GM12878 (cell line): ENCODE results near the gene ZNF32. TPM values are rescaled to one million over a fixed set of nuclear protein-coding genes. Genes with fewer than 3 reads are reported as not detected.

Experiments
- ATAC-seq: fragments of 200-7000 bp; cut with Tn5 transposase; 3 replicates; pipeline ENCODE4 v1.9.1; 2020; ENCODE audit warnings: mild to moderate bottlenecking, moderate library complexity
- BruUV-seq: library from RNA; stranded (reverse); fragments of 400-500 nt; replicated peaks from 2 replicates; lab custom pipeline; 2021; lab: Mats Ljungman, UMichigan
- CTCF ChIA-PET: fragments of 300-600 bp; sonication (Branson Sonifier 250); formaldehyde crosslinking; extraction: SDS; loops from one replicate; lab custom pipeline; 2021; ENCODE audit warnings: inconsistent platforms; lab: Yijun Ruan, JAX
- POLR2A ChIA-PET: fragments of 350-600 bp; formaldehyde crosslinking; extraction: SDS; loops from one replicate; lab custom pipeline; 2021; ENCODE audit warnings: inconsistent platforms; lab: Charles Lee
- RAD21 ChIA-PET: fragments of 300-600 bp; sonication (Branson Sonifier 250); formaldehyde crosslinking; loops from one replicate; lab custom pipeline; 2023; ENCODE audit warnings: antibody characterized with exemption; ENCODE audit not compliant: unreplicated experiment; lab: Charles Lee
- SMC1A ChIA-PET: fragments of 300-600 bp; sonication (Branson Sonifier 250); formaldehyde crosslinking; loops from one replicate; lab custom pipeline; 2023; ENCODE audit not compliant: unreplicated experiment, uncharacterized antibody; lab: Charles Lee
- DNase-seq: peaks from one replicate; pipeline ENCODE4 v3.0.0-alpha.2; 2011; ENCODE audit warnings: low read depth, low spot score
- FAIRE-seq: peaks from 3 replicates; lab custom pipeline; 2011; peaks lifted over from hg19 to GRCh38; lab: Jason Lieb, UNC
- H2AFZ ChIP-seq: 2 replicates; pipeline ENCODE4 v1.6.0; 2011; ENCODE audit warnings: low read depth, low read length, control low read depth; ENCODE audit not compliant: control insufficient read depth
- H3K27ac ChIP-seq: 2 replicates; pipeline ENCODE4 v1.5.1; 2011; ENCODE audit warnings: control low read depth; ENCODE audit not compliant: control insufficient read depth, insufficient read depth
- H3K27me3 ChIP-seq, 2 experiments: replicated peaks in 1 of 2; 2 replicates each; pipeline versions ENCODE4 v1.6.0 to v1.6.1; 2011; ENCODE audit warnings: low read length in 1 of 2; ENCODE audit not compliant: control insufficient read depth in 2 of 2, insufficient read depth in 2 of 2
- H3K36me3 ChIP-seq, 2 experiments: 2 replicates each; pipeline ENCODE4 v1.5.1; 2011; ENCODE audit warnings: low read length in 1 of 2; ENCODE audit not compliant: control insufficient read depth in 2 of 2, insufficient read depth in 2 of 2
- H3K4me1 ChIP-seq: 2 replicates; pipeline ENCODE4 v1.6.1; 2011; ENCODE audit warnings: mild to moderate bottlenecking, low read length, moderate library complexity, mixed read lengths; ENCODE audit not compliant: control insufficient read depth, insufficient read depth
- H3K4me2 ChIP-seq: 2 replicates; pipeline ENCODE4 v1.6.0; 2011; ENCODE audit warnings: control low read depth; ENCODE audit not compliant: control insufficient read depth, insufficient read depth
- H3K4me3 ChIP-seq: fragments of 200-600 bp; sonication (generic); 2 replicates; pipeline ENCODE4 v1.5.1; 2016
- H3K79me2 ChIP-seq: 2 replicates; pipeline ENCODE4 v1.6.0; 2011; ENCODE audit warnings: low read length; ENCODE audit not compliant: control insufficient read depth, insufficient read depth
- H3K9ac ChIP-seq: 2 replicates; pipeline ENCODE4 v1.8.0; 2011; ENCODE audit warnings: low read length, control low read depth, mixed read lengths; ENCODE audit not compliant: control insufficient read depth, insufficient read depth
- H3K9me3 ChIP-seq: replicated peaks from 3 replicates; pipeline ENCODE4 v1.5.1; 2011; ENCODE audit warnings: mild to moderate bottlenecking, low read length; ENCODE audit not compliant: control insufficient read depth, insufficient read depth
- H4K20me1 ChIP-seq: 2 replicates; pipeline ENCODE4 v1.6.0; 2011; ENCODE audit not compliant: control insufficient read depth, insufficient read depth
- FOXM1 ChIP-seq: IDR thresholded peaks from 2 replicates; pipeline ENCODE4 v1.6.1; 2012; ENCODE audit warnings: low read depth, mild to moderate bottlenecking, inconsistent platforms, low read length, moderate library complexity
- HDAC2 ChIP-seq: fragments of 200-600 bp; sonication (generic); IDR thresholded peaks from 2 replicates; pipeline ENCODE4 v1.6.1; 2017
- HDAC6 ChIP-seq: fragments of 200-600 bp; sonication (generic); IDR thresholded peaks from one replicate; pipeline ENCODE4 v1.8.0; 2017; ENCODE audit warnings: antibody characterized with exemption; ENCODE audit not compliant: unreplicated experiment
- NRF1 ChIP-seq: conservative IDR thresholded peaks from 2 replicates; pipeline ENCODE4 v1.6.1; 2011; ENCODE audit warnings: mild to moderate bottlenecking, low read depth, low read length, improper control_type of control experiment
- RB1 ChIP-seq: fragments of 450-650 bp; formaldehyde crosslinking; IDR thresholded peaks from 2 replicates; pipeline ENCODE4 v1.6.1; 2017; ENCODE audit warnings: mild to moderate bottlenecking, borderline replicate concordance
- SKIL ChIP-seq: fragments of 450-650 bp; IDR thresholded peaks from 2 replicates; pipeline ENCODE4 v1.6.1; 2017; ENCODE audit warnings: mild to moderate bottlenecking, low read depth, inconsistent platforms; ENCODE audit not compliant: poor library complexity, severe bottlenecking
- STAT1 ChIP-seq: fragments of 450-650 bp; conservative IDR thresholded peaks from 2 replicates; pipeline ENCODE4 v1.6.1; 2014; ENCODE audit warnings: antibody characterized with exemption, mild to moderate bottlenecking
- WRNIP1 ChIP-seq: IDR thresholded peaks from 2 replicates; pipeline ENCODE4 v1.6.1; 2011; ENCODE audit warnings: low read depth, low read length, improper control_type of control experiment, borderline replicate concordance
- ZBTB4 ChIP-seq: fragments of 450-650 bp; formaldehyde crosslinking; IDR thresholded peaks from 2 replicates; pipeline ENCODE4 v1.4.0; 2022; ENCODE audit warnings: mild to moderate bottlenecking, moderate library complexity
- ZBTB40 ChIP-seq: fragments of 450-650 bp; IDR thresholded peaks from 2 replicates; pipeline ENCODE4 v1.6.1; 2016; ENCODE audit warnings: mild to moderate bottlenecking, moderate library complexity, borderline replicate concordance
- WGBS: methylation state at CpG from one replicate; pipeline ENCODE4 v1.1.6; 2016; ENCODE audit warnings: low lambda C conversion rate; ENCODE audit not compliant: insufficient replicate concordance, insufficient coverage; ENCODE audit errors: missing lambda C conversion rate; 5-methylcytosine and 5-hydroxymethylcytosine counted together
- in situ Hi-C: fragments of 300-500 bp; cut with MboI; formaldehyde crosslinking; loops from 9 replicates; pipeline ENCODE4 v1.14.3; 2018; ENCODE audit warnings: mixed read lengths
- intact Hi-C: fragments of 100-400 bp; cut with micrococcal nuclease; formaldehyde crosslinking; loops from one replicate; pipeline ENCODE4 v1.14.2; 2022; ENCODE audit not compliant: unreplicated experiment
- polyA plus RNA-seq, 11 experiments: library from polyadenylated mRNA; depleted of rRNA in 4 of 11; unstranded in 6 of 11; stranded (reverse) in 5 of 11; fragments of >200 nt; fragmentation: Nextera tagmentation in 4 of 11; fragmentation: Illumina TruSeq in 1 of 11; extraction: Ambion mirVana in 4 of 11; extraction: Trizol in 1 of 11; gene quantifications; 1 replicate in 1 of 11; 2 replicates in 10 of 11; pipeline versions ENCODE4 v1.2.1 to v1.2.3, GENCODE V29; 2011 to 2016; ENCODE audit warnings: inconsistent platforms in 2 of 11, missing spikeins in 2 of 11, low read depth in 1 of 11
- total RNA-seq, 4 experiments: library from RNA; depleted of rRNA in 3 of 4; stranded (reverse); fragments of >200 nt in 3 of 4; fragmentation: Illumina TruSeq in 1 of 4; extraction: Trizol in 1 of 4; gene quantifications; 2 replicates each; pipeline versions ENCODE4 v1.2.1 to v1.2.3, GENCODE V29; 2013 to 2021

ZNF32 gene
- total and polyA plus RNA-seq, 10 of the 15 experiments (the other 5 are each of a cell fraction or from before 2014, with no cell fraction given), result 1.9 to 23.0 (median 3.4) TPM

GRCh38 chr10:43595739-43596298 lies 52.9 kb downstream of the ZNF32 start (continued):
- TF ChIP-seq HDAC6 (no peak), NRF1 (no peak), ZBTB4 (CRISPR knock-in tag) (no peak)
- TF ChIP-seq, all 136 proteins: peak for 29

GRCh38 chr10:43594944-43595589 lies 53.6 kb downstream of the ZNF32 start:
- in situ Hi-C loops (no loop called here), intact Hi-C loops (loop anchor here (5.0 kb wide), 1 partner anchor 188 kb away; the partner anchor contains the start of gene HNRNPF)
- POLR2A ChIA-PET, result interaction anchor here (0.6 to 1.0 kb wide), 2 partner anchors 13 to 54 kb away, joined by 3 read pairs; no protein-coding TSS in a partner anchor
- peak overlapping the region; percentile 31 for H2AFZ ChIP-seq
- DNase-seq, result peak; percentile 84
- CTCF ChIA-PET, result interaction anchor here (1.0 to 1.5 kb wide), 7 partner anchors 9 to 77 kb away, joined by 3 to 4 read pairs (median 3); no protein-coding TSS in a partner anchor
- ATAC-seq, result peak; percentile 95
- SMC1A ChIA-PET, result interaction anchor here (0.7 to 2.5 kb wide), 6 partner anchors 9 to 54 kb away, joined by 3 to 18 read pairs (median 5); partner anchors contain the start of genes ZNF32 and ZNF485
- peaks cover 8% of the 10 kb centered on the region for H3K9me3 ChIP-seq
- FAIRE-seq, result peak; percentile 93
- H4K20me1 ChIP-seq, result no peaks in the 10 kb centered on the region
- H3K27me3 ChIP-seq, result no peaks in the 10 kb centered on the region
- peak overlapping the region; percentile 91 for H3K27ac ChIP-seq
- no peaks in the 10 kb centered on the region for H3K36me3 ChIP-seq
- H3K9ac ChIP-seq, result peak overlapping the region; percentile 56; the same call in 1 of the 2 replicates
- RAD21 ChIA-PET, result interaction anchor here (1.0 to 1.4 kb wide), 5 partner anchors 10 to 54 kb away, joined by 3 to 5 read pairs (median 4); partner anchors contain the start of genes ZNF32 and ZNF485
- H3K79me2 ChIP-seq, result no peaks in the 10 kb centered on the region
- peaks cover 23% of the 10 kb centered on the region for H3K4me1 ChIP-seq
- WGBS, result 2% methylated on average over 8 of the region's 8 CpGs
- H3K4me2 ChIP-seq, result peak overlapping the region; percentile 67
- peak overlapping the region; percentile 38; the same call in 1 of the 2 replicates for H3K4me3 ChIP-seq
- BruUV-seq, result no TSS peak
- no peak for TF ChIP-seq RB1
- 0 out of 2 replicates have a peak, but pooled peaks have one; percentile 8 for TF ChIP-seq FOXM1
- no peak for TF ChIP-seq ZBTB40
- no peak for TF ChIP-seq WRNIP1
- TF ChIP-seq HDAC2, result no peak
- TF ChIP-seq SKIL, result peak; percentile 40
- TF ChIP-seq STAT1, result no peak
